ACC112 (cell line): ENCODE data around the gene COL15A1.
"Not testable (repeated sequence)": the region's sequence is repeated elsewhere in the genome, so short reads cannot be mapped to it uniquely, and the experiment has no call there.

ENCODE experiments used
- H2AFZ ChIP-seq: fragments of 200-600 bp; sonication (generic); one replicate; pipeline ENCODE4 v1.6.0; 2017; ENCODE audit warnings: antibody characterized with exemption, low read length; ENCODE audit not compliant: unreplicated experiment
- H3K27ac ChIP-seq: fragments of 200-600 bp; sonication (generic); 2 replicates; pipeline ENCODE4 v1.5.1; 2014; ENCODE audit warnings: low read depth, mild to moderate bottlenecking, antibody characterized with exemption, low read length, moderate library complexity
- H3K27me3 ChIP-seq: fragments of 200-600 bp; sonication (generic); 2 replicates; pipeline ENCODE4 v1.6.1; 2014; ENCODE audit warnings: mild to moderate bottlenecking, antibody characterized with exemption, low read length, moderate library complexity, mixed read lengths; ENCODE audit not compliant: insufficient read depth
- H3K36me3 ChIP-seq: fragments of 200-600 bp; sonication (generic); 2 replicates; pipeline ENCODE4 v1.6.1; 2016; ENCODE audit warnings: mild to moderate bottlenecking, antibody characterized with exemption, low read length, moderate library complexity, mixed read lengths; ENCODE audit not compliant: insufficient read depth
- H3K4me1 ChIP-seq: fragments of 200-600 bp; sonication (generic); one replicate; pipeline ENCODE4 v1.6.1; 2016; ENCODE audit warnings: low read length, mixed read lengths; ENCODE audit not compliant: insufficient read depth, unreplicated experiment, control insufficient read depth
- H3K4me3 ChIP-seq: fragments of 200-600 bp; sonication (generic); 2 replicates; pipeline ENCODE4 v1.5.1; 2014; ENCODE audit warnings: mild to moderate bottlenecking, low read depth, low read length
- H3K79me2 ChIP-seq: fragments of 200-600 bp; sonication (generic); one replicate; pipeline ENCODE4 v1.6.0; 2016; ENCODE audit warnings: low read length; ENCODE audit not compliant: control insufficient read depth, unreplicated experiment, insufficient read depth

COL15A1 gene

GRCh38 chr9:99099806-99100585, 156.3 kb downstream of the COL15A1 start:
- not testable (repeated sequence) for H3K4me1 ChIP-seq, H3K27ac ChIP-seq, H3K79me2 ChIP-seq, H3K4me3 ChIP-seq, H2AFZ ChIP-seq, H3K36me3 ChIP-seq, H3K27me3 ChIP-seq

- H3K4me3 ChIP-seq, result no peak overlapping the region
- peaks cover 2% of the 10 kb centered on the region for H3K79me2 ChIP-seq
- H3K4me1 ChIP-seq, result peaks cover 8% of the 10 kb centered on the region
- no peak overlapping the region for H3K27ac ChIP-seq
- H3K36me3 ChIP-seq, result no peaks in the 10 kb centered on the region
- no peak overlapping the region for H2AFZ ChIP-seq
- H3K27me3 ChIP-seq, result no peaks in the 10 kb centered on the region
Observed at GRCh38 chr9:99101271-99101670, 157.6 kb downstream of the COL15A1 start.

GRCh38 chr9:99101812-99102211, 158.1 kb downstream of the COL15A1 start:
- no peaks in the 10 kb centered on the region for H3K27me3 ChIP-seq
- H3K27ac ChIP-seq, result no peak overlapping the region

GRCh38 chr9:99103054-99103895, 159.6 kb downstream of the COL15A1 start:
- Histone ChIP-seq H2AFZ (peak overlapping the region; percentile 87), H3K79me2 (peaks cover 20% of the 10 kb centered on the region), H3K27me3 (no peaks in the 10 kb centered on the region), H3K4me3 (peak overlapping the region; percentile 81), H3K27ac (no peak overlapping the region), H3K36me3 (no peaks in the 10 kb centered on the region), H3K4me1 (peaks cover 25% of the 10 kb centered on the region)

More at GRCh38 chr9:99101812-99102211, 158.1 kb downstream of the COL15A1 start:
- H3K4me1 ChIP-seq, result peaks cover 12% of the 10 kb centered on the region
- no peaks in the 10 kb centered on the region for H3K36me3 ChIP-seq
- peaks cover 7% of the 10 kb centered on the region for H3K79me2 ChIP-seq
- no peak overlapping the region for H3K4me3 ChIP-seq
- no peak overlapping the region for H2AFZ ChIP-seq

- Histone ChIP-seq H3K27ac (peak overlapping the region; percentile 42), H3K27me3 (no peaks in the 10 kb centered on the region), H2AFZ (peak overlapping the region; percentile 87), H3K4me1 (peaks cover 25% of the 10 kb centered on the region), H3K4me3 (peak overlapping the region; percentile 81), H3K79me2 (peaks cover 27% of the 10 kb centered on the region), H3K36me3 (no peaks in the 10 kb centered on the region)
Observed at GRCh38 chr9:99103901-99104458, 160.3 kb downstream of the COL15A1 start.

GRCh38 chr9:99104459-99105151, 160.9 kb downstream of the COL15A1 start, which contains the start of gene TGFBR1:
Gene TGFBR1, plus strand, starts transcription at chr9:99105113. Its CDS starts 93 bp downstream, at chr9:99105206.
- Histone ChIP-seq H3K27ac (peak within 1 kb of the TSS; percentile 58), H3K79me2 (peaks cover 33% of the 10 kb centered on the region), H3K36me3 (no peaks in the 10 kb centered on the region), H3K27me3 (no peaks in the 10 kb centered on the region), H2AFZ (peak within 1 kb of the TSS; percentile 87), H3K4me3 (peak within 1 kb of the TSS; percentile 84), H3K4me1 (peaks cover 25% of the 10 kb centered on the region)

GRCh38 chr9:99105152-99106043, 161.7 kb downstream of the COL15A1 start:
- no peaks in the 10 kb centered on the region for H3K36me3 ChIP-seq
- peak overlapping the region; percentile 51 for H2AFZ ChIP-seq
- peaks cover 25% of the 10 kb centered on the region for H3K4me1 ChIP-seq
- H3K4me3 ChIP-seq, result peak overlapping the region; percentile 84
- H3K27ac ChIP-seq, result peak overlapping the region; percentile 58
- H3K27me3 ChIP-seq, result no peaks in the 10 kb centered on the region
- H3K79me2 ChIP-seq, result peaks cover 39% of the 10 kb centered on the region

GRCh38 chr9:99106044-99106375, 162.3 kb downstream of the COL15A1 start:
- H3K4me3 ChIP-seq, result peak overlapping the region; percentile 84
- H3K36me3 ChIP-seq, result no peaks in the 10 kb centered on the region
- no peaks in the 10 kb centered on the region for H3K27me3 ChIP-seq
- no peak overlapping the region for H3K27ac ChIP-seq
- H3K79me2 ChIP-seq, result peaks cover 43% of the 10 kb centered on the region
- peak overlapping the region; percentile 51 for H2AFZ ChIP-seq
- H3K4me1 ChIP-seq, result peaks cover 25% of the 10 kb centered on the region

GRCh38 chr9:99107421-99107820, 163.7 kb downstream of the COL15A1 start:
- no peak overlapping the region for H3K27ac ChIP-seq
- H3K79me2 ChIP-seq, result peaks cover 48% of the 10 kb centered on the region
- no peaks in the 10 kb centered on the region for H3K36me3 ChIP-seq
- H3K27me3 ChIP-seq, result no peaks in the 10 kb centered on the region
- peaks cover 25% of the 10 kb centered on the region for H3K4me1 ChIP-seq
- H2AFZ ChIP-seq, result no peak overlapping the region
- no peak overlapping the region for H3K4me3 ChIP-seq
